ENCODE measurements around the gene CHD5. TPM values are rescaled to one million over a fixed set of nuclear protein-coding genes. Genes with fewer than 3 reads are reported as not detected.

CHD5 gene
- total RNA-seq, 2 donors from 2014 or later, result under 0.01 to 2.1 TPM

GRCh38 chr1:6207921-6208320, 27.8 kb upstream of the CHD5 start:
- Histone ChIP-seq H3K4me1 (peaks cover 49% of the 10 kb centered on the region), H3K9me3 (no peaks in the 10 kb centered on the region), H3K36me3 (replicated peaks in 1 of 2; ENCODE audit: insufficient read depth in 1 of 2, low read depth in 2 of 2) (no peaks in the 10 kb centered on the region), H3K27ac (no peak overlapping the region), H3K4me3 (no peak overlapping the region), H3K27me3 (no peaks in the 10 kb centered on the region)
- no peak for DNase-seq
- TF ChIP-seq POLR2A (IDR thresholded peaks at IDR 0.05) (no peak), CTCF (IDR thresholded peaks at IDR 0.05) (no peak)
- 88 to 92% methylated on average over 10 of the region's 10 CpGs for WGBS, 2 donors
- no peak for ATAC-seq
- intact Hi-C loops (cut with DNase I), result no loop called here

GRCh38 chr1:6207075-6207885, 27.2 kb upstream of the CHD5 start:
- TF ChIP-seq POLR2A (IDR thresholded peaks at IDR 0.05) (no peak), CTCF (IDR thresholded peaks at IDR 0.05) (no peak)
- ATAC-seq (no peak), DNase-seq (no peak)
- Histone ChIP-seq H3K27ac (no peak overlapping the region), H3K9me3 (no peaks in the 10 kb centered on the region), H3K27me3 (no peaks in the 10 kb centered on the region), H3K4me1 (peaks cover 49% of the 10 kb centered on the region), H3K4me3 (no peak overlapping the region), H3K36me3 (replicated peaks in 1 of 2; ENCODE audit: insufficient read depth in 1 of 2, low read depth in 2 of 2) (no peaks in the 10 kb centered on the region)
- 86 to 98% methylated on average over 8 to 19 of the region's 19 CpGs for WGBS, 2 donors
- intact Hi-C loops (cut with DNase I), result no loop called here

GRCh38 chr1:6206520-6206855, 26.4 kb upstream of the CHD5 start:
- Histone ChIP-seq H3K4me3 (peak overlapping the region; percentile 35 to 43), H3K9me3 (no peaks in the 10 kb centered on the region), H3K36me3 (replicated peaks in 1 of 2; ENCODE audit: insufficient read depth in 1 of 2, low read depth in 2 of 2) (no peaks in the 10 kb centered on the region), H3K27me3 (no peaks in the 10 kb centered on the region), H3K27ac (peak overlapping the region in 3 of 4 donors; percentile 66 to 90 (median 88)), H3K4me1 (peaks cover 49% of the 10 kb centered on the region)
- 38% methylated on average over 25 of the region's 25 CpGs; no CpG with 5 or more reads in 1 of the 2 donors for WGBS, 2 donors
- ATAC-seq, result no peak
- intact Hi-C loops (cut with DNase I), result no loop called here
- no peak for TF ChIP-seq POLR2A (IDR thresholded peaks at IDR 0.05)
- no peak for TF ChIP-seq CTCF (IDR thresholded peaks at IDR 0.05)
- peak in 1 of 4 donors; percentile 21 for DNase-seq

- ATAC-seq, result peak; percentile 82
- peak within 1 kb of the TSS; percentile 35 to 43 for H3K4me3 ChIP-seq
- intact Hi-C loops (cut with DNase I), result no loop called here
- no peaks in the 10 kb centered on the region for H3K9me3 ChIP-seq
- no peaks in the 10 kb centered on the region for H3K36me3 ChIP-seq (replicated peaks in 1 of 2; ENCODE audit: insufficient read depth in 1 of 2, low read depth in 2 of 2)
- peaks cover 49% of the 10 kb centered on the region for H3K4me1 ChIP-seq
- H3K27ac ChIP-seq, result peak within 1 kb of the TSS; percentile 66 to 90 (median 78)
- peak; percentile 64 to 77 (median 74) for DNase-seq
- TF ChIP-seq CTCF (IDR thresholded peaks at IDR 0.05) (peak in 1 of 7 experiments; percentile 7), POLR2A (IDR thresholded peaks at IDR 0.05) (peak; percentile 63 to 87 (median 85))
- H3K27me3 ChIP-seq, result no peaks in the 10 kb centered on the region
- WGBS, 2 donors, result 1 to 11% methylated on average over 15 to 51 of the region's 66 CpGs
Observed at GRCh38 chr1:6205849-6206519, 25.9 kb upstream of the CHD5 start, which contains the start of gene RNF207. TSS of gene RNF207 (plus strand) at chr1:6206119. CDS start at chr1:6206536, 417 bp downstream.
